EL (cell line): ENCODE results near the gene FAM167B.
"Not testable (repeated sequence)": the region's sequence is repeated elsewhere in the genome, so short reads cannot be mapped to it uniquely, and the experiment has no call there.

Experiments
- DNase-seq: peaks from one replicate; pipeline ENCODE4 v3.0.0-alpha.2; 2016

FAM167B gene

DNA sequence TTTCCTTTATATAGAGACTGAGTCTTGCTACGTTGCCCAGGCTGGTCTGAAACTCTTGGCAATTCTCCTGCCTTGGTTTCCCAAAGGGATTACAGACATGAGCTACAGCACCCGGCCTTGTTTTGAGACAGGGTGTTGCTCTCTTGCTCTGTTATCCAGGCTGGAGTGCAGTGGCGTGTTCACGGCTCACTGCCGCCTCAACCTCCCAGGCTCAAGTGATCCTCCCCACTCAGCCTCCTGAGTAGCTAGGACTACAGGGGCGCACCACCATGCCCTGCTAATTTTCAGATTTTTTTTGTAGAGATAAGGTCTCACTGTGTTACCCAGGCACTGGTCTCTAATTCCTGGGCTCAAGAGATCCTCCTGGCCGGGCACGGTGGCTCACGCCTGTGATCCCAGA lies 18.8 kb downstream of the FAM167B start:
- DNase-seq, result no peak

DNA sequence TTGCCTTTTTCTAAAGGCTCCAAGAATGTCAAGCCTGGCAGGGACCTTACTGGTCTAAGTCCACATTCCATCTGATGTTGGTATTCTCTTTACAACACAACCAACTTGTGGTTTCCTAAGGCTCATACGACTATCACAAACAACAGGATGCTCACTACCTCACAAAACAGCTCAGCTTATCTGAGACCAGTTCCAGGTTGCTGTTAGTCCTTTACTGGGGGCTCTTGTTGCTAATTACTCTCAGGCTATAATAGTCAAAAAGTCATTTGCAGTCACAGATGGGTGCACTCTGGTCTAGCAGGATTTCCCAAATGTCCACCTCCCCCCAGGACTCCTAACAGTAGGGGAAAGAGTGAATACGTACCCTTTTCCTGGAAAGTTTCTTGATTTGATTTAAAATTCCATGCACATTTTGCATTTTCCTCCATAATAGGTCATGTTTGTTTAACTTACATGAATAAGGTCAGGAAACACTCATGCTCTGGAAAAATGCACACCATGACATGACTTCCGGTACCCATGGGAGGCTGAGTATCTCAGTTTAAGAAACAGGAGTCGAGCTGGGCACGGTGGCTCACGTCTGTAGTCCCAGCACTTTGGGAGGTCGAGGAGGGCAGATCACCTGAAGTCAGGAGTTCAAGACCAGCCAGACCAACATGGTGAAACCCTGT lies 20.0 kb downstream of the FAM167B start:
- peak; percentile 73 for DNase-seq

DNA sequence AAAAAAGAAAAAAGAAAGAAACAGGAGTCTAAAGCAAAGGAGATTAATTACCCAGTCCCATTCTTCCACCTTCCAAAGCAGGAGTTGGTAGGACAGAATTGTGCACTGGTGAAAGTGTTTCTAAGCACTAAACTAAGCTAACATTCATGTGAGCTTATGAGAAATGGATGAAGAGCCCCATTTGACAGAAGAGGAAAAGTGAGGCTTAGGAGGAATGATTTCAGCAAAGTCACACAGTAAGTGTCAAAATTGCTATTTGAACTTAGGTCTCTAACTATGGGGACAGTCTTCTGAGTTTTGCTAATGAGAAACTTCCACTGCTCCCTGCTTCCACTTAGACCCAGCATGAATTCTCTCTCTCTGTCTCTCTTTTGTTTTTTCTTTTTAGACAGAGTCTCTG lies 22.7 kb downstream of the FAM167B start:
- no peak for DNase-seq

DNA sequence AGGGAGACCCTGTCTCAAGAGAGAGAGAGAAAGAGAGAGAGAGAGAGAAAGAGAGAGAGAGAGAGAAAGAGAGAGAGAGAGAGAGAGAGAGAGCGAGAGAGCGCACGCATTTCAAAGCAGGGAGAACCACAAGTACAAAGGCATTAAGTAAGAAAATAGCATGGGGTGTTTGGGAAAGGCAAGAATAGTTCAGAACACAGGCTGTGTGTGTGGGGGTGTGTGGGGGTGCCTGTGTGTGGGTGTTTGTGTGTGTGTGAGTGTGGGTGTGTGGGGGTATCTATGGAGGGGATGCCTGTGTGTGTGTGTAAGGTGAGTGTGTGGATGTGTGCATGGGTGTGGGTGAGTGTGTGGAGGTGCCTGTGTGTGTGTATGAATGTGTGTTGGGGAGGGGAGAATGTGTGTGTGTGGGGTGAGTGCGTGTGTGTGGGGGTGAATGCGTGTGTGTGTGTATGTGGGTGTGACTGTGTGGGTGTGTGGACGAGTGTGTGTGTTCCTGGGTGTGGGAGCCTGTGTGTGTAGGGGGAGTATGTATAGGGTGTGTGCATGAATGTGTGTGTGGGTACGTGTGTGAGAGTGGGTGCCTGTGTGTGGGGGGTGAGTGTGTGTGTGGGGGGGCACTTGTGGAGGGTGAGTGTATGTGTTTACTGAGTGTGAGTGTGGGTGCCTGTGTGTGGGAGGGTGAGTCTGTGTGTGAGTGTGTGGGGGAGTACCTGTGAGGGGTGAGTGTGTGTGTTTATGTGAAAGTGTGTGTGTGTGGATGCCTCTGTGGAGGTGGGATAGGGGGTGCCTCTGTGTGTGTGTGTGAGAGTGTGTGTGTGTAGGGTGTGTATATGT lies 25.8 kb downstream of the FAM167B start:
- DNase-seq, result no peak

DNA sequence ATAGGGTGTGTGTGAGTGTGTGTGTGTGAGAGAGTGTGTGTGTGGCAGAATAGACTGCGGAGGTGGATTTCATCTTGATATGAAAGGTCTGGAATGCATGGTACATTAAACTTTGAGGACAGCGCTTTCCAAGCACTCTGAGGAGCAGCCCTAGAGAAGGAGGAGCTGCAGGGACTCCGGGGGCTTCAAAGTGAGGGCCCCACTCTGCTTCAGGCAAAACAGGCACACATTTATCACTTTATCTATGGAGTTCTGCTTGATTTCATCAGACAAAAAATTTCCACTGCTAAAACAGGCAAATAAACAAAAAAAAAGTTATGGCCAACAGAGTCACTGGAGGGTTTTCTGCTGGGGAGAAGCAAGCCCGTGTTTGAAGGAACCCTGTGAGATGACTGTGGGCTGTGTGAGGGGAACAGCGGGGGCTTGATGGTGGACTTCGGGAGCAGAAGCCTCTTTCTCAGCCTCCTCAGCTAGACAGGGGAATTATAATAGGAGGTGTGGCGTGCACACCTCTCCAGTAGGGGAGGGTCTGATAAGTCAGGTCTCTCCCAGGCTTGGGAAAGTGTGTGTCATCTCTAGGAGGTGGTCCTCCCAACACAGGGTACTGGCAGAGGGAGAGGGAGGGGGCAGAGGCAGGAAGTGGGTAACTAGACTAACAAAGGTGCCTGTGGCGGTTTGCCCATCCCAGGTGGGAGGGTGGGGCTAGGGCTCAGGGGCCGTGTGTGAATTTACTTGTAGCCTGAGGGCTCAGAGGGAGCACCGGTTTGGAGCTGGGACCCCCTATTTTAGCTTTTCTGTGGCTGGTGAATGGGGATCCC lies 26.6 kb downstream of the FAM167B start:
- DNase-seq, result no peak

DNA sequence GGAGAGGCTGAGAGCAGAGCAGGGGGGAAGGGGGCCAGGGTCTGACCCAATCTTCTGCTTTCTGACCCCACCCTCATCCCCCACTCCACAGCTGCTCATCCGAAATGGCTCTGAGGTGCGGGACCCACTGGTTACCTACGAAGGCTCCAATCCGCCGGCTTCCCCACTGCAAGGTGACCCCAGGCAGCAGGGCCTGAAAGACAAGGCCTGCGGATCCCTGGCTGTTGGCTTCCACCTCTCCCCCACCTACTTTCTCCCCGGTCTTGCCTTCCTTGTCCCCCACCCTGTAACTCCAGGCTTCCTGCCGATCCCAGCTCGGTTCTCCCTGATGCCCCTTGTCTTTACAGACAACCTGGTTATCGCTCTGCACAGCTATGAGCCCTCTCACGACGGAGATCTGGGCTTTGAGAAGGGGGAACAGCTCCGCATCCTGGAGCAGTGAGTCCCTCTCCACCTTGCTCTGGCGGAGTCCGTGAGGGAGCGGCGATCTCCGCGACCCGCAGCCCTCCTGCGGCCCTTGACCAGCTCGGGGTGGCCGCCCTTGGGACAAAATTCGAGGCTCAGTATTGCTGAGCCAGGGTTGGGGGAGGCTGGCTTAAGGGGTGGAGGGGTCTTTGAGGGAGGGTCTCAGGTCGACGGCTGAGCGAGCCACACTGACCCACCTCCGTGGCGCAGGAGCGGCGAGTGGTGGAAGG lies 27.8 kb downstream of the FAM167B start:
- no peak for DNase-seq

DNA sequence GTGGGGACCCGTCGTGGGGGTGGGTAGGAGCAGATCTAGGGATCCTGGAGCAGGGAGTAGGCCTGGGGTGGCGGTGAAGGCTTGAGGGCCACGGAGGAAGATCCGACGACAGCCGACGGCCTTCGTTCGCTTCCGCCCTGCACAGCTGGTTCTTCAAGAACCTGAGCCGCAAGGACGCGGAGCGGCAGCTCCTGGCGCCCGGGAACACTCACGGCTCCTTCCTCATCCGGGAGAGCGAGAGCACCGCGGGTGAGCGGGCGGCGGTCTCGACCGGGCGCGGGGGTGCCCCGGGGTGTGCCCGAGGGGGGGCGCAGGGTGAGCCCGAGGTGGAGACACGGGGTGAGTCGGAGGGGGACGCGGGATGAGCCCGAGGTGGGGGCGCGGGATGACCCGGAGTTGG lies 28.4 kb downstream of the FAM167B start:
- DNase-seq, result no peak

DNA sequence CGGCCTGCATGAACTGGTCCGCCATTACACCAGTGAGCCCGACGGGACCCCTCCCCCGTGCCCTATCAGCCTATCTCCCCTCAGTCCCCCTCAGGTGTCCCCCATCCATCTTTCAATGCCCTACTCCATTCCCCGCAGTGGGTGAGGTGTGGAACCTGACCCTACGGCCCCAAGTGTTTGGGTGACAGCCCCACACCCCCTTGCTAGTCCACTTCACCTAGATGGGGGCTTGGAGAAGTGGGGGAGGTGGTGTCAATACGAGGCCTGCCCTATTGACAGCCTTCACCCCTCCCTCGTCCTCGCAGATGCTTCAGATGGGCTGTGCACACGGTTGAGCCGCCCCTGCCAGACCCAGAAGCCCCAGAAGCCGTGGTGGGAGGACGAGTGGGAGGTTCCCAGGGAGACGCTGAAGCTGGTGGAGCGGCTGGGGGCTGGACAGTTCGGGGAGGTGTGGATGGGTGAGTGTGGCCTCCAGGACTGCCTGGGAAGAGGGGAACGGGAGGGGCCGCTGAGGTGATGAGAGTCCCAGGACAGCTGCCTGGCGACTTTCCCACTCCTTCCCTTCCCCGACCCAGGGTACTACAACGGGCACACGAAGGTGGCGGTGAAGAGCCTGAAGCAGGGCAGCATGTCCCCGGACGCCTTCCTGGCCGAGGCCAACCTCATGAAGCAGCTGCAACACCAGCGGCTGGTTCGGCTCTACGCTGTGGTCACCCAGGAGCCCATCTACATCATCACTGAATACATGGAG lies 29.2 kb downstream of the FAM167B start:
- DNase-seq, result no peak

DNA sequence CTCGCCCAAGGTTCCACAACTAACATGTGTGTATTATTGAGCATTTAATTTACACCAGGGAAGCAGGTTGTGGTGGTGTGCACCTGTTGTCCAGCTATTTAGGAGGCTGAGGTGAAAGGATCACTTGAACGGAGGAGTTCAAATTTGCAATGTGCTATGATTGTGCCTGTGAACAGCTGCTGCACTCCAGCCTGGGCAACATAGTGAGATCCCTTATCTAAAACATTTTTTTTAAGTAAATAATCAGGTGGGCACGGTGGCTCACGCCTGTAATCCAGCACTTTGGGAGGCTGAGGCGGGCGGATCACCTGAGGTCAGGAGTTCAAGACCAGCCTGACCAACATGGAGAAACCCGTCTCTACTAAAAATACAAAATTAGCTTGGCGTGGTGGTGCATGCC lies 37.8 kb downstream of the FAM167B start:
- DNase-seq, result not testable (repeated sequence)

DNA sequence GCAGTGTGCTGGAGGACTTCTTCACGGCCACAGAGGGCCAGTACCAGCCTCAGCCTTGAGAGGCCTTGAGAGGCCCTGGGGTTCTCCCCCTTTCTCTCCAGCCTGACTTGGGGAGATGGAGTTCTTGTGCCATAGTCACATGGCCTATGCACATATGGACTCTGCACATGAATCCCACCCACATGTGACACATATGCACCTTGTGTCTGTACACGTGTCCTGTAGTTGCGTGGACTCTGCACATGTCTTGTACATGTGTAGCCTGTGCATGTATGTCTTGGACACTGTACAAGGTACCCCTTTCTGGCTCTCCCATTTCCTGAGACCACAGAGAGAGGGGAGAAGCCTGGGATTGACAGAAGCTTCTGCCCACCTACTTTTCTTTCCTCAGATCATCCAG lies 38.6 kb downstream of the FAM167B start:
- no peak for DNase-seq

DNA sequence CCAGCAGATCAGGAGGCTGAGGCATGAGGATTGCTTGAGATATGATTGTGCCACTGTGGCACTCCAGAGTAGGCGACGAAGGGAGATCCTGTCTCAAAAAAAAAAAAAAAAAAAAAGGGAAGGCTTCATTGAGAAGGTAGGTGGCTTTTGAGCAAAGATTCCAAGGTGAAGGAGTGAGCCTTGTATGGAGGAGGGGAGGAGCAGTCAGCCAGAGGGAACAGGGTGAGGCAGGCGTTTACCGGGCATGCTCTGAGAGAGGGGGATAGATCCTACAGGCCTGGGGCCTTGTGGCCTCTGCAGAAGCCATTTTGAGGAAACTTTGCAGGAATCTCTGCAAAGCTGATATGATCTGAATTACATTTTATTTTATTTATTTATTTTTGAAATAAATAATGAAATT lies 39.7 kb downstream of the FAM167B start:
- DNase-seq, result no peak

DNA sequence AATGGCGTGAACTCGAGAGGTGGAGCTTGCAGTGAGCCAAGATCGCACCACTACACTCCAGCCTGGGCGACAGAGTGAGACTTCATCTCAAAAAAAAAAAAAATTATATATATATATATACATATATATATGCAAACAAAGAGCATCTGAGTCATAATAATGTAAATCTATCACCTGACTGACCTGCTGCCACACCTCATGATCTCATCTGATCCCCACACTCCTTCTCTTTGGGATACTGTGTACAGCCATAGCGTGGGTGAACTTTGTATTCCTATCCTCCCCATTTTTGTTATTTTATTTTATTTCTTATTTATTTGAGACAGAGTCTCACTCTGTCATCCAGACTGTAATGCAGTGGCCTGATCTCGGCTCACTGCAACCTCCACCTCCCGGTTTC lies 42.2 kb downstream of the FAM167B start:
- no peak for DNase-seq

DNA sequence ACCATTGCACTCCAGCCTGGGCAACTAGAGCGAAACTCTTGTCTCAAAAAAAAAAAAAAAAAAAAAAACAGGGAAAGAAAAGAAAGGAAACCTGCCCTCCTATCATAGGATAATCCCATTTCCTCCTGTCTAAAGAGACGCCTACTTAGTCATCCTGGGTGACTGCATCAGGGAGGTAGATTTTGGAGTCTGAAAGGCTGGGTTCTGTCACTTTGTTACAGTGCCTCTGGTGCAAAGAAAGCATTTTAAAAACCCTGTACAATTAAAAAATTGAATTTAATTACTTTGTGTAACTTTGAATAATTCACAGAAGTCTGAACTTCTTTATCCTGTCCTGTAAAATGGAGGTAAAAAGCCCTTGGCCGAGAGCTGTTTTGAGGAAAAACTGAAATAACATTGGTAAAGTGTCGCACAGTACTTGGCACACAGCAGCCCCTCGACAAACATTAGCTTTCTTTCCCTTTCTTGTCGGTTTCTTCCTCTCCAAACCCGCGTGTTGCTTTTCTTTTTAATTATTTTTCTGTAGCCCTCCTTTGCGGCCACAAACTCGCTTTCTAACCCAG lies 44.2 kb downstream of the FAM167B start:
- peak; percentile 68 for DNase-seq

DNA sequence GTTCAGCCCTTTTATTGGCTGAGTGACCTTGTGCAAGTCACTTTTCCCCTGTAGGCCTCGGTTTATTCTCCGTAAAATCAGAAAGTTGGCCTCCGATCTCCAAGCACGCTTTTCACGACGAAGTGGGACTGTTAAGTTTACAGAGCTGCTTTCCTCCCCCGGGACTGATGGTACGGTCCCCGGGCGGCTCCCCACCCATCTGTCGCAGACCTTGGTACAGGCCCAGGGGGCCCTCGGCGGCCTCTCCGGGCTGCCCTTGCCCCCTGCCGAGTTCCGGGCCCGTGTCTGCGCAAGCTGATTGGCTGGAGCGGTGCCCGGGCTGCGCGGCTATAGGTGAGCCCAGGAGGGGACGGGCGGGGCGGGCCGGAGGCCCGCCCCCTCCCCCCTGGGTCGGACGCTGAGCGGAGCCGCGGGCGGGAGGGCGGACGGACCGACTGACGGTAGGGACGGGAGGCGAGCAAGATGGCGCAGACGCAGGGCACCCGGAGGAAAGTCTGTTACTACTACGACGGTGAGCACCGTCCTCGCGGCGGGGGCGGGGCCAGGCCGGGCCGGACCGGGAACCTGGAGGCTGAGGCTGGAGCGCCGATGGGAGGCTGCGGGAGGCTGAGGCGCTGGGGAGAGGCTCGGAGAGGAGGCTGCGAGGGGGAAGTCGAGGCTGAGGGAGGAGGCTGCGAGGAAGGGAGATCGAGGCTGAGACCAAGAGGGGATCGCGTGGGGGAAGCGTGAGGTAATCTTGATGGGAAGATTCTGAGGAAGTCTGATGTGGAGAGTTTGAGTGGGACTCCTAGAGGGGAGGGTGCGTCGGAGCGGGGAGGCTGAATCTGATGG lies 44.9 kb downstream of the FAM167B start, which contains the start of gene HDAC1:
TSS of gene HDAC1 (plus strand) at position 376 of the 831 bp plus-strand sequence. CDS start at position 463, 87 bp downstream.
- DNase-seq, result peak; percentile 97

DNA sequence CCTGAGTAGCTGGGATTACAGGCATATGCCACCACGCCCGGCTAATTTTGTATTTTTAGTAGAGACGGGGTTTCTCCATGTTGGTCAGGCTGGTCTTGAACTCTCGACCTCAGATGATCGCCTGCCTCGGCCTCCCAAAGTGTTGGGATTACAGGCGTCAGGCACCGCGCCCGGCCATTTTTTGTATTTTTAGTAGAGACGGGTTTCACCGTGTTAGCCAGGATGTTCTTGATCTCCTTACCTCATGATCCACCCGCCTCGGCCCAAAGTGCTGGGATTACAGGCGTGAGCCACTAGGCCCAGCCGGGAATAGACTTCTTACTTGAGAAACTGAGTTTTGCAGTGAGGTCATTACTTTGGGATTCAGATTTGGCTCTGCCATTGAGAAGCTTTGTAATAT lies 51.2 kb downstream of the FAM167B start:
- not testable (repeated sequence) for DNase-seq
